ENCODE data around the gene TREML2. TPM values are rescaled to one million over a fixed set of nuclear protein-coding genes. Genes with fewer than 3 reads are reported as not detected.

TREML2 gene
- total RNA-seq, 1 donor from 2014 or later: 0.61 TPM

DNA sequence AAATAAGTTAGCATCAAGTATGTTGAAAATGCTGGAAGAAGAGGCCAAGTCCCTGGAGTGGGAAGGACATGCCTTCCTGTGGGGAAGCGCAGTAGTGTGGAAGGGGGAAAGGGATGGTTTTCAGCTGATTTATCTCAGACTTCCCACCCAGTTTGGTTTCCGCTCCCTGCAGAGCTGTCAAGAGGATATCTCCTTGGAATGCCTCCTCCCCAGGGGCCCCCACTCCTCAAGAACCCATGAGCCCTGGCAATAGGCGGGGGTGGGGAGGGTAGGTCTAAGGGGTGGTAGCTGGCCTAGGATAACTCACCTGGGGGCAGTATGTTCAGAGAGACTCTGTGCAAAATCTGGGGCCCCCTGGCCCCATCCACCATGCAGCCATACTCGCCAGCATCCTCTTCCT is 47.5 kb downstream of the TREML2 start:
- H3K4me1 ChIP-seq: no peaks in the 10 kb centered on the region
- intact Hi-C loops (cut with DNase I): no loop called here
- no peak for DNase-seq
- H3K27me3 ChIP-seq: no peaks in the 10 kb centered on the region
- H3K4me3 ChIP-seq: no peak overlapping the region
- TF ChIP-seq, protein P1, sequence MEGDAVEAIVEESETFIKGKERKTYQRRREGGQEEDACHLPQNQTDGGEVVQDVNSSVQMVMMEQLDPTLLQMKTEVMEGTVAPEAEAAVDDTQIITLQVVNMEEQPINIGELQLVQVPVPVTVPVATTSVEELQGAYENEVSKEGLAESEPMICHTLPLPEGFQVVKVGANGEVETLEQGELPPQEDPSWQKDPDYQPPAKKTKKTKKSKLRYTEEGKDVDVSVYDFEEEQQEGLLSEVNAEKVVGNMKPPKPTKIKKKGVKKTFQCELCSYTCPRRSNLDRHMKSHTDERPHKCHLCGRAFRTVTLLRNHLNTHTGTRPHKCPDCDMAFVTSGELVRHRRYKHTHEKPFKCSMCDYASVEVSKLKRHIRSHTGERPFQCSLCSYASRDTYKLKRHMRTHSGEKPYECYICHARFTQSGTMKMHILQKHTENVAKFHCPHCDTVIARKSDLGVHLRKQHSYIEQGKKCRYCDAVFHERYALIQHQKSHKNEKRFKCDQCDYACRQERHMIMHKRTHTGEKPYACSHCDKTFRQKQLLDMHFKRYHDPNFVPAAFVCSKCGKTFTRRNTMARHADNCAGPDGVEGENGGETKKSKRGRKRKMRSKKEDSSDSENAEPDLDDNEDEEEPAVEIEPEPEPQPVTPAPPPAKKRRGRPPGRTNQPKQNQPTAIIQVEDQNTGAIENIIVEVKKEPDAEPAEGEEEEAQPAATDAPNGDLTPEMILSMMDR (IDR thresholded peaks at IDR 0.05): no peak
- no peak for ATAC-seq
- no peak overlapping the region for H3K27ac ChIP-seq
- H3K36me3 ChIP-seq: no peaks in the 10 kb centered on the region
- H3K9me3 ChIP-seq: no peaks in the 10 kb centered on the region

DNA sequence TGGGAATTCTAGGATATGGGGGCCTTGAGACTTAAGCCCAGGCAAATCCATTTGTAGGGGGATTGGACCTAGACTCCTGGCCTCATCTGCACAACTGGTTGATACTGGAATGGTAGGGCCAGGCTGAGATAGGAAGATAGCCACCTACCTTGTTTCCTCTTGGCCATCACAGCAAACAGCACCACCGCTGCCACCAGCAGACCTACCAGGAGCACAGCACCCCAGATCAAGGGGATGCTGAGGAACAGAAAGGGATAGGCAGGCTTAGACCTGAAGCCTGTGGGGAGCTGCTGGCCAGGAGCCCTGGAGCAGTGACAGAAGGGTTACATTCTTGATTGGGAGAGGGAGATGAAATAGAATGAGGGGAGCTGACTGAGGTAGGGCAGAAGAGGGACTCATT is 50.3 kb downstream of the TREML2 start:
- H3K4me3 ChIP-seq: no peak overlapping the region
- no peaks in the 10 kb centered on the region for H3K9me3 ChIP-seq
- no peaks in the 10 kb centered on the region for H3K4me1 ChIP-seq
- no peaks in the 10 kb centered on the region for H3K36me3 ChIP-seq
- TF ChIP-seq, protein P1 (IDR thresholded peaks at IDR 0.05): no peak
- ATAC-seq: no peak
- H3K27me3 ChIP-seq: no peaks in the 10 kb centered on the region
- DNase-seq: no peak
- no peak overlapping the region for H3K27ac ChIP-seq
- intact Hi-C loops (cut with DNase I): no loop called here

DNA sequence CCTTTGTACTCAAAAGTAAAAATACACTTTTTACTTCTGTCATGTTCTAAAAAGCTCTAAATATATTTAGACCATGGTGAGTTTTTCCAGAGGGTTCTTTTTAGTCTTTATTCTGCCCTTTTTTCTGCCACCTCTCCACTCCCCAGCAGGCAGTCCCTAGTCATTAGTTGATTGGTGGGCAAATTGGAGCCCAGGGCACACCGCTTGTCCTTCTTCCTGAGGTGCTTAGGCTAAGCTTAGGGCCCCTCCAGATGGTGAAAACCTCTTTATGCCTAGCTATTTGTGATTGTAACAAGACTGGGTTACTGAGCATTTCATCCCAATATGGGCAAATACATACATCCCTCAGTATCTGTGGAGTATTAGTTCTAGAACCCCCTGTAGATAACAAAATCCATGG is 53.0 kb downstream of the TREML2 start:
- intact Hi-C loops (cut with DNase I): no loop called here

More for the DNA sequence above, 53.0 kb downstream of the TREML2 start:
- no peak overlapping the region for H3K4me3 ChIP-seq
- no peaks in the 10 kb centered on the region for H3K9me3 ChIP-seq
- H3K36me3 ChIP-seq: no peaks in the 10 kb centered on the region
- H3K27me3 ChIP-seq: no peaks in the 10 kb centered on the region
- no peak for ATAC-seq
- TF ChIP-seq, protein P1 (IDR thresholded peaks at IDR 0.05): no peak
- H3K4me1 ChIP-seq: no peaks in the 10 kb centered on the region
- DNase-seq: no peak
- H3K27ac ChIP-seq: no peak overlapping the region

Other genes starting within 250 kb of the TREML2 start
- 1.4 TPM for gene UNC5CL, start 161.9 kb downstream of the TREML2 start, total RNA-seq
- gene TSPO2, start 158.7 kb downstream of the TREML2 start, total RNA-seq: not detected
- not detected for gene APOBEC2, start 147.9 kb downstream of the TREML2 start, total RNA-seq
- gene OARD1, start 128.8 kb downstream of the TREML2 start, total RNA-seq: 22.1 TPM
- gene NFYA, start 128.2 kb downstream of the TREML2 start, total RNA-seq: 23.9 TPM
- 2.5 TPM for gene TREML1, start 46.8 kb downstream of the TREML2 start, total RNA-seq
- 62.2 TPM for gene TREM2, start 38.0 kb downstream of the TREML2 start, total RNA-seq
- not detected for gene TREML4, start 27.2 kb upstream of the TREML2 start, total RNA-seq
- gene TREM1, start 85.5 kb upstream of the TREML2 start, total RNA-seq: 61.2 TPM
- not detected for gene NCR2, start 134.5 kb upstream of the TREML2 start, total RNA-seq

Data from upper lobe of right lung (tissue), 1 donor.